GM21526 (cell line): ENCODE measurements around the gene UGT1A4.
"Not testable (repeated sequence)": the region's sequence is repeated elsewhere in the genome, so short reads cannot be mapped to it uniquely, and the experiment has no call there.

Source experiments
- ATAC-seq: cut with Tn5 transposase; IDR thresholded peaks from one replicate; pipeline ENCODE4 v1.9.1; 2021; ENCODE audit warnings: moderate library complexity; ENCODE audit not compliant: unreplicated experiment, low FRiP score

The UGT1A4 gene

DNA sequence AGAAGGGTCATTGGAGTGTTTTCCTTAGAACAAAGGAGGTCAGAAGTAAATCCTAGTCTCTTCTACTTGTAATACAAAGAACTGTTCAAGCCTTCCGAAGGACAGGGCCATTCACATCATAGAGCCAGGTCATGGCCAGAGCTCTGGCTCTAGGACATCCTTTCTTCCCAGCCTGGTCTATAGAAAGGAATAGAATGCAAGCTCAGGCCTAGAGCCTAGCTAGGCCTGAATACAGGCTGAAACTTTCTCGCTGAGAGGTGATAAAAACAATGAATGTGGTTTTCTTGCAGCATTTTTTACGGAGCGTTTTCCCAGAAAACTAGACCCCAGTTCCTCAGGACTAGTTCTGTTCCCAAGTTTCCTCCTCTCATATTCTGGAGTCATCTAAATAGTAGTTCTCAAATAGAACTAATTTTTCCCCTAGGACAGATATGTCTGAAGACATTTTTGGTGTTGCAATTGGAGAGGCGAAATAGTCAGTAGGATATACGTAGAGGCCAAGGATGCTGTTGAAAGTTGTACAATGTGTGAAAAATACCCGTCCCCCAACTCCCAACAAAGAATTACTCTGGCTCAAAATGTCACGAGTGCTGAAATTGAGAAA, 19.0 kb upstream of the UGT1A4 start:
- ATAC-seq = no peak

DNA sequence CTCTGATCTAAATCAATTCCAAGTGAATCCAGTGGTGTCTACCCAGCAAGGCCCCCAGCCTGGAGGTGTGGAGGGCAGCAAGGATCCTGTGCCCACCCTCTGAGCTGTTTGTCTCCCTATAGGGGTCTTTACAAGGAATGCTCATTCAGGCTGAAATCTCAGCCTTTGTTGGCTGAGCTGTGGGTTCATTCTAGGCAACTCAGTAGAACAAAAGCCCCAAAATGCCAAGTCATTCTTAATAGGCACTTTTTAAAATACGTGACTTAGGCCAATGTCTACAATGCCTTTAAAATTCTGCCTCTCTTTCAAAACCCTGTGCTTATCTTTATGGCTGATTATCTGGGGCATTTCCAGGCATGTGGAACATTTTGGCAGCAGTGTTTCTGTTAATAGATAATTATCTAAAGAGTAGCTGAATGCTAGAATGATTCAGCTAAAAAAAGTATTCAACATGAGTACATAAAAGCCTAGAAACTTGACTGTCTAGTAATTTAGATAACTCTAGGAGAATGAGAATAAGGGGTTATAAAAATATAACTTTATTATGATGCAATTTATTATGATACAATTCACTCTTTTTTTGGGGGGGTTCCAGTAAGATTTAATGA, 18.4 kb upstream of the UGT1A4 start:
- no peak for ATAC-seq

DNA sequence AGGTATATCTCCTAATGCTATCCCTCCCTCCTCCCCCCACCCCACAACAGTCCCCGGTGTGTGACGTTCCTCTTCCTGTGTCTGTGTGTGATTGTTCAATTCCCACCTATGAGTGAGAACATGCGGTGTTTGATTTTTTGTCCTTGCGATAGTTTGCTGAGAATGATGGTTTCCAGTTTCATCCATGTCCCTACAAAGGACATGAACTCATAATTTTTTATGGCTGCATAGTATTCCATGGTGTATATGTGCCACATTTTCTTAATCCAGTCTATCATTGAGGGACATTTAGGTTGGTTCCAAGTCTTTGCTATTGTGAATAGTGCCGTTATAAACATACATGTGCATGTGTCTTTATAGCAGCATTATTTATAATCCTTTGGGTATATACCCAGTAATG, 17.7 kb upstream of the UGT1A4 start:
- not testable (repeated sequence) for ATAC-seq

DNA sequence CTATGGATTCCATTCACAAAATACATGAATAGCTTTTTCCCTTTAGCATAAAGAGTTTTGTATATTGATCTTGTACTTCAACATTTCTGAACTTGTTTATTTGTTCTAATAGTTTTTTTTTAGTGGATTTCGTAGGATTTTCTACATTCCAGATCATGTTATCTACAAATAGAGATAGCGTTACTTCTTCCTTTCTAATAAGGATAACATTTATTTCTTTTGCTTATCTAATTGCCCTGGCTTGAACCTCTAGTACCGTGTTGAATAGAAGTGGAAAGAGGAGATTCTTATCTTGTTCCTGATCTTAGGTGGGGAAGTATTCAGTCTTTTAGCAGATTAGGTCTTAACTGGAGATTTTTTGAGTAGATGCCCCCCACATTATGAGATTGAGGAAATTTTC, 16.3 kb upstream of the UGT1A4 start:
- ATAC-seq = no peak

DNA sequence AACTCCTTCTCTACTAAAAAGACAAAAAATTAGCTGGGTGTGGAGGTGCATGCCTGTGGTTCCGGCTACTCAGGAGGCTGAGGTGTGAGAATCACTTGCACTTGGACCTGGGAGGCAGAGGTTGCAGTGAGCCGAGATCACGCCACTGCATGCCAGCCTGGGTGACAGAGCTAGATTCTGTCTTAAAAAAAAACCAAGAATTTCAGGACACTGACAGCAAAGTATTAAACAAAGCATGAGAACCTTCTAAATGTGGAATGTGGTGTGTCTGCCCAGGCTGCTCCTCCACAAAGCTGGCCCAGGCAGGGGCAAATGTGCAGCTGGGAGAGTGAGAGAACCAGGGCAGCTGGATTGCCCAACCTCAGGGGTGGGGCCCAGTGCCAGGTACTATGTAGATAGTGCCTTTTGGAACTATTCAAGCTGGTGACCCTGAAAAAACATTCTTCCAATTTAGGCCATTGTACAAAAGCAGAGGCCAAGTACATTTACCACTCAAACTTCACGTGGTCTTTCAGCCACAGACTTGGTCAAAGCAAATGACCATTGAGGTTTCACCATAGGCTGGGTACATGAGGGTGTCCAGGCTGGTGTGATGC, 12.5 kb upstream of the UGT1A4 start:
- no peak for ATAC-seq

DNA sequence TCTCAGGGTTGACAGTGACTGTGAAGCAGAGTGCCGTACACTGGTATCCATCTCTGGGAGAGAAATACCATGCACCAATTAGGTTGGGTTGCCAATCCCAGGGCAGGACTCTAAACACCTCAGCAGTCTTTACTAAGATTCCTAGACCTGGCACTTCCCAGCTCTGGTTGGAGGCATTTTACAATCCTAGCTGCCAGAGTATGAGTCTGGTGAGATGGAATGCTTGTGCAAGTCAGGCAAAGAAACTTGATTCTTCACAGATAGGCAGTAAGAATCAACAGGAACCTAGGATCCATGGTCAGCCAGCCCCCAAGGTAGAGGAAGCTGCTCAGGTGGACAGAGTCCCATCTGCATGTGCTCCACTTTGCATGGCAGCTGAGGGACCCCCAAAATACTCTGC, 11.8 kb upstream of the UGT1A4 start:
- no peak for ATAC-seq

DNA sequence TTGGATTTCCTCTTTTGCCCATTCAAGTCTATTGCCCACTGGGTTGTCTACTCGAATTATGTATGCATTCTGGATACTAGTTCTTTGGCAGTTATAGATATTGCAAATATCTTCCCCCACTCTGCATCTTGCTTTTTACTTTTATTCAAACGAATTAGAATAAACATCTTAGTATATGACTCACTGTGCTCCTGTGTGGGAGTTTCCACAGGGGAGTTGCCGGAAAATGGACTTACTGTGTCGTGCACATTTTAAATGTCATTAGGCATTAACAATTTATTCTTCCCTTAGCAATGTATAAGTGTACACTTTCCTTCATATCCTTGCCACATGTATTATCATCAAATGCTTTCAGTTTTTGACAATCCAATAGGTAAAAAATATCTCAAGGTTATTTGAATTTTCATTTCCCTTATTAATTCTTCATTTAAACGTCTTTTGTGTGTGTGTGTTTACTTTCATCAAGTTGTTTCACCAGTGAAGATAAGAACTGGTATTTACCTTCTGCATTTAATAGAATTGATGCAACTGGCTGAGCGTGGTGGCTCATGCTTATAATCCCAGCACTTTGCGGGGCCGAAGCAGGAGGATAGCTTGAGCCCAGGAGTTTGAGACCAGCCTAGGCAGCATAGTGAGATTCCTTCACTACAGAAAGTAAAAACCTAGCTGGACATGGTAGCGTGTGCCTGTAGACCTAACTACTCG, 10.4 kb upstream of the UGT1A4 start:
- no peak for ATAC-seq

DNA sequence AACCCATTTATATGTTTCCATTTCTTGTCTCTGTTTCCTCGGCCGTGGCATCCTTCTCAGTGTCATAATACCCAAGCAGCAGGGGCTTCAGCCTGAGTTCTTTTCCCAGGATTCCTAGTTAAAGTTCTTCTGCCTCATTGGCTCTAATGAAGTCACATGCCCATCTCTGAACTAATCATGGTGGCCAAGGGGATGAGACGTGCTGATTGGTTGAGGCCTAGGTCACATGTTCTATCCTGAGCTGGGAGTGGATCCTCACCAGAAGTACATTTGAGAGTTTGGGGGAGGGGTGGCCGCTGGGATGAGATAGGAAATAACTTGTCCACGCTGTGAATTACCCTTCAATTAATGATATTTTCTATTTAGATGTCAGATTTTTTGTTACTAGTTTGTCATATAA, 9.6 kb upstream of the UGT1A4 start:
- ATAC-seq = no peak

DNA sequence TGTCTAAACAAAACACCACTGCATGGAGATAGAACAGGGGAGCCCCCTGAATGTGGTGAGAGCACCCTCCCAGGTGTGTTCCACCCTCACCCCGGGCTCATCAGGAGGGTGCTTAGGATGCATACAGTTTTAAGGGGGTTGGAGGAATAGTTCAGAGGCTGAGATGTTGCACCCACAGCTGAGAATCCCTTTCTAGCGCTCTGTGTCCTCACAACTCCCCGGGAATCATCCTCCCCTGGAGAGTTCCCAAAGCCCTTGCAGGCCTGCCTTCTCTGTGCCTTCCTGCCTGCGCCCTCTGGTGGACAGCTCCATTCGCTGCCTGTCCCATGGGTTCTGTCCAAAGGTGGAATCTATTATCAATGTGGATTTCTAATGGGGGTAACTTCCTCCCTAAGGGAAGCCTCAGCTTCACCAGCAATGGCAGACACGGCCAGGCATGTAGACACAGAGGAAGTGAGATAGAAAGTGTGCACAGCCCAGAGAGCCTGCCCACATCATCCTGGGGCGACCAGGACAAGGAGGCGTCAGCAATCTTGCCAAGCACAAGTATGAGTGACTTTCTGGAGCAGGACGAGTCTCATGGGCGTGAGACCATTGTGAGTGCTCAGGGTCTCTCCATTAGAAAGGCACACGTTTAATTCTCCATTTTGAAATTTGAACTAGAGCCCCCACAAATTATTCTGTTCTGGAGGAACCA, 7.1 kb upstream of the UGT1A4 start:
- ATAC-seq = no peak

DNA sequence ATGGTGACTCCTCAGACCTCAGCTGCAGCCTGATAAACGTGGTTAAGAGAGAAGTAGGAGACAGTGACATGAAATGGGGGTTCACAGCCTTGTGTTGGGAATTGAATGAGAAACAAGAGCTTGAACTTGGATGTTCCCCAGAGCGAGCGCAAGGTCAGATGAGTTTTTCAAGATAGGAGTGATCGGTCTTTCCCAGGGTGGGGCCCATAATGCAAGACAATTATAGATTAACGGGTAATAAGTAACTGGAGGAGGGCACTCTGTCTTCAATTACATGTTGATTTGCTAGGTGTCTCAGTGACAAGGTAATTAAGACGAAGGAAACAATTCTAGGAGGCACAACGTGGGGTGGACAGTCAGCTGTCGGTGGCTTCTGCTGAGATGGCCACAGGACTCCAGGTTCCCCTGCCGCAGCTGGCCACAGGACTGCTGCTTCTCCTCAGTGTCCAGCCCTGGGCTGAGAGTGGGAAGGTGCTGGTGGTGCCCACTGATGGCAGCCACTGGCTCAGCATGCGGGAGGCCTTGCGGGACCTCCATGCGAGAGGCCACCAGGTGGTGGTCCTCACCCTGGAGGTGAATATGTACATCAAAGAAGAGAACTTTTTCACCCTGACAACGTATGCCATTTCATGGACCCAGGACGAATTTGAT, 5.8 kb upstream of the UGT1A4 start, which contains the start of gene UGT1A5:
UGT1A5 (plus strand) TSS at position 297 of the 651 bp plus-strand sequence; CDS start at position 382, 85 bp downstream.
- no peak for ATAC-seq

DNA sequence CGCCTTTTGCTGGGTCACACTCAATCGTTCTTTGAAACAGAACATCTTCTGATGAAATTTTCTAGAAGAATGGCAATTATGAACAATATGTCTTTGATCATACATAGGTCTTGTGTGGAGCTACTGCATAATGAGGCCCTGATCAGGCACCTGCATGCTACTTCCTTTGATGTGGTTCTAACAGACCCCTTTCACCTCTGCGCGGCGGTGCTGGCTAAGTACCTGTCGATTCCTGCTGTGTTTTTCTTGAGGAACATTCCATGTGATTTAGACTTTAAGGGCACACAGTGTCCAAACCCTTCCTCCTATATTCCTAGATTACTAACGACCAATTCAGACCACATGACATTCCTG, 5.3 kb upstream of the UGT1A4 start:
- no peak for ATAC-seq

DNA sequence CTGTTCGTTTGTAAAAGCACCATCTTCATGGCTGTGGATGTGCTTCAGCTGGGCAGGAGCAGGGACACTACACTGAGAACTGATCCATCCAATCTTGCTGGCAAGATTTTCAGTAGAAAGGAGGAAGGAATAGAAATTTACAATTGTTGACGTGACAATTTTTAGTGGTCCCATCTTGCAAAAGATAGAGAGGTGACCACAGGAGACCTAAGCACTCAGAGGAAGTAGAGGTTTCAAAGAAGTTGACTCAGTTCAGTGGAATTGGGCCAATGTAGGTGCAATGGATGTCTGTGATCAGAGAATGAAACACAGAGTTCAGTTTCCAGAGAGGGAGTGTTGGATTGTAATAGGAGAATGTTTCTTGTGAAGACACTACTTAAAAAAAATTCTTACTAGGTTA, 4.4 kb upstream of the UGT1A4 start:
- ATAC-seq = no peak

DNA sequence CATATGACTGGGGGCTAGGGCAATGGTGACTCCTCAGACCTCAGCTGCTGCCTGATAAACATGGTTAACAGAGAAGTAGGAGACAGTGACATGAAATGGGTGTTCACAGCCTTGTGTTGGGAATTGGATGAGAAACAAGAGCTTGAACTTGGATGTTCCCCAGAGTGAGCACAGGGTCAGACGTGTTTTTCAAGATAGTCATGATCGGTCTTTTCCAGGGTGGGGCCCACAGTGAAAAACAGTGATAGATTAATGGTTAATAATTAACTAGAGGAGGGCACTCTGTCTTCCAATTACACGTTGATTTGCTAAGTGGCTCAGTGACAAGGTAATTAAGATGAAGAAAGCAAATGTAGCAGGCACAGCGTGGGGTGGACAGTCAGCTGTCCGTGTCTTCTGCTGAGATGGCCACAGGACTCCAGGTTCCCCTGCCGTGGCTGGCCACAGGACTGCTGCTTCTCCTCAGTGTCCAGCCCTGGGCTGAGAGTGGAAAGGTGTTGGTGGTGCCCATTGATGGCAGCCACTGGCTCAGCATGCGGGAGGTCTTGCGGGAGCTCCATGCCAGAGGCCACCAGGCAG, 10.3 kb downstream of the UGT1A4 start, which contains the start of gene UGT1A3:
UGT1A3 (plus strand) TSS at position 320 of the 579 bp plus-strand sequence; CDS start at position 405, 85 bp downstream.
- ATAC-seq = no peak

DNA sequence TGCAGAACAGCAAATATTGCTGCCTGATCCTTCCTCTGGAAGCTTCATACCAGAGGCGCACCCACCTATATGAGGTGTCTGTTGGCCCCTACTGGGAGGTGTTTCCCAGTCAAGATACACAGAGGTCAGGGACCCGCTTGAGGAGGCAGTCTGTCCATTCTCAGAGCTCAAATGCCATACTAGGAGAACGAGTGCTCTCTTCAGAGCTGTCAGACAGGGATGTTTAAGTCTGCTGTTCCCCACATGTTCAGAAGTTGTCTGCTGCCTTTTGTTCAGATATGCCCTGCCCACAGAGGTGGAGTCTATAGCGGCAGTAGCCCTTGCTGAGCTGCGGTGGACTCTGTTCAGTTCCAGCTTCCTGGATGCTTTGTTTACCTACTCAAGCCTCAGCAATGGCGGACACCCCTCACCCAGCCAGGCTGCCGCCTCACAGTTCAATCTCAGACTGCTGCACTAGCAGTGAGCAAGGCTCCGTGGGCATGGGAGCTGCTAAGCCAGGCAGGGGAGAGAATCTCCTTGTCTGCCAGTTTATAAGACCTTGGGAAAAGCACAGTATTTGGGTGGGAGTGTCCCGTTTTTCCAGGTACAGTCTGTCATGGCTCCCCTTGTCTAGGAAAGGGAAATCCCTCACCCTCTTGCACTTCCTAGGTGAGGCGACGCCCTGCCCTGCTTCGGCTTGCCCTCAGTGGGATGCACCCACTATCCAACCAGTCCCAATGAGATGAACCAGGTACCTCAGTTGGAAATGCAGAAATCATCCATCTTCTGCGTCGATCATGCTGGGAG, 18.5 kb downstream of the UGT1A4 start:
- not testable (repeated sequence) for ATAC-seq

DNA sequence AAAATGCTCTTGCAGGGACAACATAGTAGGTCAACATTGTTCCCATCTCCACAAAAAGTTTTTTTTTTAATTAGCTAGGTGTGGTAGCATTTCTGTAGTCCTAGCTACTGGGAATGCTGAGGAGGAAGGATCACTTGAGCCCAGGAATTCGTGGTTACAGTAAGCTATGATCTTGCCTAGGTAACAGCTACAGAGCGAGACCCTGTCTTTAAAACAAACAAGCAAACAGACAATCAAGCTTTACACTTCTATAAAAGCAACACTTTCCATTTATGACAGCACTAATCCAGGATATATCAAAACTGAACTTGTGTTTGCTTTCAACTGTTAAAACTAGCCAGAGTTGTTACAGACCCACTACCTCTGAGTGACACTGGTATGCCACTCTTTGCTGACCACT, 22.3 kb downstream of the UGT1A4 start:
- ATAC-seq = no peak

DNA sequence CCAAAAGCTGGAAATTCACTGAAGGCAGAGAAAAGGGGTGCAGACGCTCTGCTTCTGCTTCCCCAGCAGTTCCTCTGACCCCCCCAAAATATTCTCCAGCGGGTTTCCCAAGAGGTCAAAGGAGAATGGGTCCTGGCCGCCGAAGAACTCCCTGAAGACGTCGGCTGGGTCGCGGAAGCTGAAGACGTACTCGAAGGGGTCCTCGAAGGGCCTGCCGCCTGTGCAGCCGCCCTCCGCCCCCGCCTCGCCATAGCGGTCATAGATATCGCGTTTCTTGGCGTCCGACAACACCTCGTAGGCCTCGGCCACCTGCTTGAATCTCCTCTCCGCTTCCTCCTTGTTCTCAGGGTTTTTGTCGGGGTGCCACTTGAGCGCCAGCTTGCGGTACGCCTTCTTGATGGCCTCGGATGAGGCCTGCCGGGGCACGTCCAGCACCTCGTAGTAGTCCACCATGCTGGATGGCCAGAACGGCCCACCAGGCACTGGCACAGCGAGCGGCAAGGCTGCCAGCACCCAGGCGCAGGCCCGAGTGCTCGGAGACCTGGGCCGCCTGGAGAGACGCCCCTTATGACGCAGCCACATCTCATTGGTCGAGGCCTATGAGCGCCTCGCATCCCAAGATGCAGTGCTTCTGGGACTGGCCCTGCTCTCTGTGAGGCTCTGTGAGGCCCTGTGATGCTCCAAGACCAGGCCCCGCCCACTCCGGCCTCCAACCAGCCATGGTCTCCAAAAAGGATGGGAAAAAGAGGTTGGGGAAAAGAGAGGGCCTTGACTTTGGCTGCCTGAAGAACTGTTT, 25.1 kb downstream of the UGT1A4 start:
- no peak for ATAC-seq

DNA sequence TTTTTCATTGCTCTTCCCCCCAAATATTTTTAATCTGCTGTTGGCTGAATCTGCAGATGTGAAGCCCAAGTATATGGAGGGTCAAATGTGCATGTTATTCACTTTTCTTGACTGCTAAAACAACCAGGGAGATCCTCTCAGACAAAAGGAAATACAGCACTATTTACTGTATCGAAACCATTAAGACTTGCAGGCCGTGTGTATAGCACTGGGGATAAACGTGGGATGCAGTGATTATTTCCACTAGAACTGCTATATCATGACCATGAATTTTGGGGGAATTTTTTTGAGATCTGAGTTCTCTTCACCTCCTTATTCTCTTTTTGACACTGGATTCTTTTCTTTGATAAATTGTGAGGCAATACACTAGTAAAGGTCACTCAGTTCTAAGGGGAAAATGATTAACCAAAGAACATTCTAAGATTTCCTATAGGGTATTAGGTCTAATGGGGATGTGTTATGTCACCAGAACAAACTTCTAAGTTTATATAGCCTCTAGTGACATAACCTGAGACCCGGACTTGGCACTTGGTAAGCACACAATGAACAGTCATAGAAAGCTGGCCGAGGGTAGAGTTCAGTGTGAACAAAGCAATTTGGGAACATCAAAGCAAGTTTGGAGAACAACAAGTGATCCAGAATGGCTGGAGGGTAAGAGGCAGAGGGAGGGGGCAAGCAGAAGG, 26.7 kb downstream of the UGT1A4 start:
- ATAC-seq = no peak

DNA sequence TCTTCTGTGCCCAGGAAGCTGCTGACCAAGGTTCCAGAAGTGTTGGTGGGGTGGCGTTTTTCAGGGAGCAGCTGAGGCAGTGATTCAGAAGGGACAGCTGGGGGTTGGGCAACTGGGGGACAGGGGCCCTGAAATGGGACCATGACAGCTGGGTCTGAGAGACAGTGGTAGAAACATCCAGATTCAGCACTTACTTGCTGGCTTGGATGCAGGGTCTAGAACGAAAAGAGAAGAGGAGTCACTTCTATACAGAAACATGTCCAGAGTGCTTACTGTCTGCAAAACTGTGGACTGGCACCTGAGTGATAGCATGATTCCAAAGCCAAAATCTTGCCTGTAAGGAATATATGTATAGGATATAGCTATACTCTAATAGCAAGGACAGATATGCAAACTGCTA, 27.3 kb downstream of the UGT1A4 start:
- ATAC-seq = not testable (repeated sequence)
